GM12878 (cell line): ENCODE results near the gene FNDC3B. TPM values are rescaled to one million over a fixed set of nuclear protein-coding genes. Genes with fewer than 3 reads are reported as not detected.

Experiments used
- ATAC-seq: fragments of 200-7000 bp; cut with Tn5 transposase; 3 replicates; pipeline ENCODE4 v1.9.1; 2020; ENCODE audit warnings: mild to moderate bottlenecking, moderate library complexity
- BruUV-seq: library from RNA; stranded (reverse); fragments of 400-500 nt; replicated peaks from 2 replicates; lab custom pipeline; 2021; lab: Mats Ljungman, UMichigan
- CTCF ChIA-PET: fragments of 300-600 bp; sonication (Branson Sonifier 250); formaldehyde crosslinking; extraction: SDS; loops from one replicate; lab custom pipeline; 2021; ENCODE audit warnings: inconsistent platforms; lab: Yijun Ruan, JAX
- POLR2A ChIA-PET: fragments of 350-600 bp; formaldehyde crosslinking; extraction: SDS; loops from one replicate; lab custom pipeline; 2021; ENCODE audit warnings: inconsistent platforms; lab: Charles Lee
- RAD21 ChIA-PET: fragments of 300-600 bp; sonication (Branson Sonifier 250); formaldehyde crosslinking; loops from one replicate; lab custom pipeline; 2023; ENCODE audit warnings: antibody characterized with exemption; ENCODE audit not compliant: unreplicated experiment; lab: Charles Lee
- SMC1A ChIA-PET: fragments of 300-600 bp; sonication (Branson Sonifier 250); formaldehyde crosslinking; loops from one replicate; lab custom pipeline; 2023; ENCODE audit not compliant: unreplicated experiment, uncharacterized antibody; lab: Charles Lee
- DNase-seq: peaks from one replicate; pipeline ENCODE4 v3.0.0-alpha.2; 2011; ENCODE audit warnings: low read depth, low spot score
- FAIRE-seq: peaks from 3 replicates; lab custom pipeline; 2011; peaks lifted over from hg19 to GRCh38; lab: Jason Lieb, UNC
- H2AFZ ChIP-seq: 2 replicates; pipeline ENCODE4 v1.6.0; 2011; ENCODE audit warnings: low read depth, low read length, control low read depth; ENCODE audit not compliant: control insufficient read depth
- H3K27ac ChIP-seq: 2 replicates; pipeline ENCODE4 v1.5.1; 2011; ENCODE audit warnings: control low read depth; ENCODE audit not compliant: control insufficient read depth, insufficient read depth
- H3K27me3 ChIP-seq, 2 experiments: replicated peaks in 1 of 2; 2 replicates each; pipeline versions ENCODE4 v1.6.0 to v1.6.1; 2011; ENCODE audit warnings: low read length in 1 of 2; ENCODE audit not compliant: control insufficient read depth in 2 of 2, insufficient read depth in 2 of 2
- H3K36me3 ChIP-seq, 2 experiments: 2 replicates each; pipeline ENCODE4 v1.5.1; 2011; ENCODE audit warnings: low read length in 1 of 2; ENCODE audit not compliant: control insufficient read depth in 2 of 2, insufficient read depth in 2 of 2
- H3K4me1 ChIP-seq: 2 replicates; pipeline ENCODE4 v1.6.1; 2011; ENCODE audit warnings: mild to moderate bottlenecking, low read length, moderate library complexity, mixed read lengths; ENCODE audit not compliant: control insufficient read depth, insufficient read depth
- H3K4me2 ChIP-seq: 2 replicates; pipeline ENCODE4 v1.6.0; 2011; ENCODE audit warnings: control low read depth; ENCODE audit not compliant: control insufficient read depth, insufficient read depth
- H3K4me3 ChIP-seq: fragments of 200-600 bp; sonication (generic); 2 replicates; pipeline ENCODE4 v1.5.1; 2016
- H3K79me2 ChIP-seq: 2 replicates; pipeline ENCODE4 v1.6.0; 2011; ENCODE audit warnings: low read length; ENCODE audit not compliant: control insufficient read depth, insufficient read depth
- H3K9ac ChIP-seq: 2 replicates; pipeline ENCODE4 v1.8.0; 2011; ENCODE audit warnings: low read length, control low read depth, mixed read lengths; ENCODE audit not compliant: control insufficient read depth, insufficient read depth
- H3K9me3 ChIP-seq: replicated peaks from 3 replicates; pipeline ENCODE4 v1.5.1; 2011; ENCODE audit warnings: mild to moderate bottlenecking, low read length; ENCODE audit not compliant: control insufficient read depth, insufficient read depth
- H4K20me1 ChIP-seq: 2 replicates; pipeline ENCODE4 v1.6.0; 2011; ENCODE audit not compliant: control insufficient read depth, insufficient read depth
- BACH1 ChIP-seq: fragments of 450-650 bp; IDR thresholded peaks from 2 replicates; pipeline ENCODE4 v1.6.1; 2017; ENCODE audit warnings: mild to moderate bottlenecking, borderline replicate concordance
- CBX3 ChIP-seq: fragments of 200-600 bp; sonication (generic); IDR thresholded peaks from 2 replicates; pipeline ENCODE4 v1.6.1; 2016; ENCODE audit warnings: low read depth, borderline replicate concordance
- CEBPZ ChIP-seq: fragments of 150-350 bp; IDR thresholded peaks from 2 replicates; pipeline ENCODE4 v1.6.1; 2016; ENCODE audit warnings: low read depth, low read length
- E2F4 ChIP-seq: IDR thresholded peaks from 2 replicates; pipeline ENCODE4 v1.6.1; 2012; ENCODE audit warnings: low read depth, low read length, improper control_type of control experiment
- EGR1 ChIP-seq, 2 experiments: IDR thresholded peaks; 1 replicate in 1 of 2; 2 replicates in 1 of 2; pipeline ENCODE4 v1.6.1; 2011 to 2012; ENCODE audit warnings: low read depth in 2 of 2, low read length in 2 of 2, borderline replicate concordance in 1 of 2, mild to moderate bottlenecking in 1 of 2, moderate library complexity in 1 of 2
- GATAD2B ChIP-seq: fragments of 450-650 bp; conservative IDR thresholded peaks from 2 replicates; pipeline ENCODE4 v1.6.1; 2017; ENCODE audit warnings: low read depth, mild to moderate bottlenecking, moderate library complexity
- HDGF ChIP-seq: fragments of 450-650 bp; IDR thresholded peaks from 2 replicates; pipeline ENCODE4 v1.6.1; 2016; ENCODE audit warnings: antibody characterized with exemption
- IRF4 ChIP-seq: IDR thresholded peaks from 2 replicates; pipeline ENCODE4 v1.6.1; 2011; ENCODE audit warnings: low read depth, low read length
- MEF2A ChIP-seq: IDR thresholded peaks from 2 replicates; pipeline ENCODE4 v1.6.1; 2011; ENCODE audit warnings: low read depth, mild to moderate bottlenecking, low read length, moderate library complexity; ENCODE audit not compliant: insufficient read depth
- NFIC ChIP-seq: IDR thresholded peaks from 2 replicates; pipeline ENCODE4 v1.6.1; 2012; ENCODE audit warnings: low read depth, mild to moderate bottlenecking, inconsistent platforms, low read length, moderate library complexity
- NFXL1 ChIP-seq: fragments of 450-650 bp; IDR thresholded peaks from 2 replicates; pipeline ENCODE4 v1.6.1; 2017; ENCODE audit warnings: antibody characterized with exemption, mild to moderate bottlenecking, borderline replicate concordance
- NFYA ChIP-seq: IDR thresholded peaks from 2 replicates; pipeline ENCODE4 v1.6.1; 2011; ENCODE audit warnings: low read depth, mild to moderate bottlenecking, low read length, improper control_type of control experiment, borderline replicate concordance
- NKRF ChIP-seq: fragments of 450-650 bp; conservative IDR thresholded peaks from 2 replicates; pipeline ENCODE4 v1.6.1; 2017; ENCODE audit warnings: mild to moderate bottlenecking, moderate library complexity
- PML ChIP-seq: IDR thresholded peaks from 2 replicates; pipeline ENCODE4 v1.6.1; 2012; ENCODE audit warnings: low read length, inconsistent platforms
- SUPT20H ChIP-seq: IDR thresholded peaks from 2 replicates; pipeline ENCODE4 v1.6.1; 2011; ENCODE audit warnings: low read depth, mild to moderate bottlenecking, low read length, moderate library complexity, borderline replicate concordance; ENCODE audit not compliant: control insufficient read depth
- ZNF274 ChIP-seq: IDR thresholded peaks from one replicate; pipeline ENCODE4 v1.8.0; 2011; ENCODE audit not compliant: insufficient read length, insufficient read depth
- WGBS: methylation state at CpG from one replicate; pipeline ENCODE4 v1.1.6; 2016; ENCODE audit warnings: low lambda C conversion rate; ENCODE audit not compliant: insufficient replicate concordance, insufficient coverage; ENCODE audit errors: missing lambda C conversion rate; 5-methylcytosine and 5-hydroxymethylcytosine counted together
- in situ Hi-C: fragments of 300-500 bp; cut with MboI; formaldehyde crosslinking; loops from 9 replicates; pipeline ENCODE4 v1.14.3; 2018; ENCODE audit warnings: mixed read lengths
- intact Hi-C: fragments of 100-400 bp; cut with micrococcal nuclease; formaldehyde crosslinking; loops from one replicate; pipeline ENCODE4 v1.14.2; 2022; ENCODE audit not compliant: unreplicated experiment
- polyA plus RNA-seq, 11 experiments: library from polyadenylated mRNA; depleted of rRNA in 4 of 11; unstranded in 6 of 11; stranded (reverse) in 5 of 11; fragments of >200 nt; fragmentation: Nextera tagmentation in 4 of 11; fragmentation: Illumina TruSeq in 1 of 11; extraction: Ambion mirVana in 4 of 11; extraction: Trizol in 1 of 11; gene quantifications; 1 replicate in 1 of 11; 2 replicates in 10 of 11; pipeline versions ENCODE4 v1.2.1 to v1.2.3, GENCODE V29; 2011 to 2016; ENCODE audit warnings: inconsistent platforms in 2 of 11, missing spikeins in 2 of 11, low read depth in 1 of 11
- total RNA-seq, 4 experiments: library from RNA; depleted of rRNA in 3 of 4; stranded (reverse); fragments of >200 nt in 3 of 4; fragmentation: Illumina TruSeq in 1 of 4; extraction: Trizol in 1 of 4; gene quantifications; 2 replicates each; pipeline versions ENCODE4 v1.2.1 to v1.2.3, GENCODE V29; 2013 to 2021

Gene FNDC3B
- total and polyA plus RNA-seq, 10 of the 15 experiments (the other 5 are each of a cell fraction or from before 2014, with no cell fraction given), result 7.9 to 35.0 (median 18.5) TPM

- POLR2A ChIA-PET, result no interaction called here
- H3K9me3 ChIP-seq, result no peaks in the 10 kb centered on the region
- intact Hi-C loops (no loop called here), in situ Hi-C loops (no loop called here)
- H3K9ac ChIP-seq, result no peak overlapping the region
- no peak for DNase-seq
- H3K4me3 ChIP-seq, result no peak overlapping the region
- CTCF ChIA-PET, result interaction anchor here (0.6 kb wide), 1 partner anchor 432 kb away, joined by 3 read pairs; no protein-coding TSS in a partner anchor
- peaks cover 8 to 17% of the 10 kb centered on the region in 2 experiments; a peak in 3 of 4 replicates for H3K36me3 ChIP-seq
- WGBS, result 92% methylated on average over 4 of the region's 4 CpGs
- H4K20me1 ChIP-seq, result no peaks in the 10 kb centered on the region
- no peaks in the 10 kb centered on the region for H3K79me2 ChIP-seq
- SMC1A ChIA-PET, result interaction anchor here (1.1 kb wide), 1 partner anchor 9 kb away, joined by 7 read pairs; no protein-coding TSS in a partner anchor
- H3K27ac ChIP-seq, result no peak overlapping the region
- RAD21 ChIA-PET, result no interaction called here
- H3K4me1 ChIP-seq, result no peaks in the 10 kb centered on the region
- no TSS peak for BruUV-seq
- H3K4me2 ChIP-seq, result no peak overlapping the region
- H3K27me3 ChIP-seq, result no peaks in the 10 kb centered on the region
- no peak overlapping the region for H2AFZ ChIP-seq
- FAIRE-seq, result no peak
- no peak for ATAC-seq
- TF ChIP-seq BACH1 (no peak), HDGF (no peak), E2F4 (no peak), EGR1 (IDR thresholded peaks at IDR 0.05; ENCODE audit: borderline replicate concordance in 1 of 2, low read depth in 2 of 2, low read length in 2 of 2) (no peak), CEBPZ (no peak), MEF2A (no peak), GATAD2B (no peak), PML (no peak), NFIC (no peak), NKRF (no peak), NFXL1 (no peak), NFYA (no peak), CBX3 (no peak), ZNF274 (no peak), SUPT20H (no peak), IRF4 (no peak)
These were observed 246.5 kb downstream of the FNDC3B start for GRCh38 chr3:172285844-172286243.
